ENCODE results near the gene HOXC9.
A peak's percentile ranks its signal among the peaks of the same experiment; 100 is the strongest.

The HOXC9 gene

GRCh38 chr12:54002278-54002914, 2.4 kb downstream of the HOXC9 start:
- no peak for DNase-seq

- no peak for DNase-seq
These were observed 3.0 kb downstream of the HOXC9 start for GRCh38 chr12:54002915-54003389.

GRCh38 chr12:54003625-54004024, 3.7 kb downstream of the HOXC9 start:
- no peak for DNase-seq

GRCh38 chr12:54004063-54004840, 4.3 kb downstream of the HOXC9 start:
- no peak for DNase-seq

GRCh38 chr12:54004841-54005530, 5.0 kb downstream of the HOXC9 start:
- no peak for DNase-seq

GRCh38 chr12:54005531-54005852, 5.5 kb downstream of the HOXC9 start:
- DNase-seq, result no peak

- DNase-seq, result peak; percentile 40
These were observed 6.0 kb downstream of the HOXC9 start for GRCh38 chr12:54005853-54006558.

GRCh38 chr12:54006559-54007220, 6.7 kb downstream of the HOXC9 start:
- DNase-seq, result no peak

GRCh38 chr12:54007538-54008259, 7.7 kb downstream of the HOXC9 start:
- DNase-seq, result no peak

GRCh38 chr12:54008260-54008552, 8.2 kb downstream of the HOXC9 start:
- no peak for DNase-seq

- DNase-seq, result no peak
These were observed 9.5 kb downstream of the HOXC9 start for GRCh38 chr12:54009171-54010052.

- no peak for DNase-seq
These were observed 10.4 kb downstream of the HOXC9 start for GRCh38 chr12:54010053-54010971.

GRCh38 chr12:54010972-54011664, 11.2 kb downstream of the HOXC9 start:
- no peak for DNase-seq

- DNase-seq, result no peak
These were observed 11.9 kb downstream of the HOXC9 start for GRCh38 chr12:54011665-54012532.

GRCh38 chr12:54012631-54013409, 12.9 kb downstream of the HOXC9 start:
- no peak for DNase-seq

- DNase-seq, result no peak
These were observed 14.5 kb downstream of the HOXC9 start for GRCh38 chr12:54014377-54015017.

All from activated gamma-delta T cell (primary cell).